ENCODE data around the gene RUNX2.

DNA sequence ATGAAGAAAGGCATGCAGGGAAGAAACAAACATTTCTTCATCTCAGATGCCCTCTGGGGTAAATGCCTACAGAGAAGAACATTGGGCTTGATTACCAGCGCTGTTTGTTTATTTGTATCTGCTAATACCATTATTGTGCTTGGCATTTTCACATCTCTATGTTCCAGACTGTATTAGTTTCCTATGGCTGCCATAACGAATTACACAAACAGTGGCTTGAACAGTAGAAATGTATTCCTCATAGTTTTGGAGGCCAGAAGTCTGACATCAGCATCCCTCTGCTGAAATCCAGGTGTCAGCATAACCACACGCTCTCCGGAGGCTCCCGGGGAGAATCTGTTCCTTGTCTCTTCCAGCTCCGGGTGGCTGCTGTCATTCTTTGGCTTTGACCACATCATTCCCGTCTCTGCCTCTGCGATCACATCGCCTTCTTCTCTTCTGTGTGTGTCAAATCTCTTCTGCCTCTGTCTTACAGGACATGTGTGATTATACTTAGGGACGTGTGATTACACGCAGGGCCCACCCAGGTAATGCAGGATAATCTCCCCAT, 291.2 kb downstream of the RUNX2 start:
- no peak for TF ChIP-seq TARDBP (IDR thresholded peaks at IDR 0.05)
- TF ChIP-seq, protein P1, sequence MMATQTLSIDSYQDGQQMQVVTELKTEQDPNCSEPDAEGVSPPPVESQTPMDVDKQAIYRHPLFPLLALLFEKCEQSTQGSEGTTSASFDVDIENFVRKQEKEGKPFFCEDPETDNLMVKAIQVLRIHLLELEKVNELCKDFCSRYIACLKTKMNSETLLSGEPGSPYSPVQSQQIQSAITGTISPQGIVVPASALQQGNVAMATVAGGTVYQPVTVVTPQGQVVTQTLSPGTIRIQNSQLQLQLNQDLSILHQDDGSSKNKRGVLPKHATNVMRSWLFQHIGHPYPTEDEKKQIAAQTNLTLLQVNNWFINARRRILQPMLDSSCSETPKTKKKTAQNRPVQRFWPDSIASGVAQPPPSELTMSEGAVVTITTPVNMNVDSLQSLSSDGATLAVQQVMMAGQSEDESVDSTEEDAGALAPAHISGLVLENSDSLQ (IDR thresholded peaks at IDR 0.05) = no peak
- TF ChIP-seq FOXK2 (IDR thresholded peaks at IDR 0.05) = no peak
- no peak for TF ChIP-seq ARNT (IDR thresholded peaks at IDR 0.05)
- TF ChIP-seq FOXM1 (IDR thresholded peaks at IDR 0.05; ENCODE audit: borderline replicate concordance) = no peak
- no peak for TF ChIP-seq SUZ12 (IDR thresholded peaks at IDR 0.05)
- TF ChIP-seq BHLHE40 (IDR thresholded peaks at IDR 0.05; ENCODE audit: borderline replicate concordance) = no peak

Measured in HEK293T (cell line).